Spinal cord (tissue), 10 donors: ENCODE data around the gene HELZ2. TPM values are rescaled to one million over a fixed set of nuclear protein-coding genes. Genes with fewer than 3 reads are reported as not detected.

Experiments used
- DNase-seq, 6 donors: peaks; one replicate each; pipeline versions ENCODE4 v3.0.0 to v3.0.0-alpha.2; 2013 to 2015; ENCODE audit warnings: low spot score in 6 of 6, low read depth in 4 of 6
- H3K27ac ChIP-seq: one replicate; pipeline ENCODE4 v1.5.1; 2013; ENCODE audit warnings: low read depth, low read length, control low read depth
- H3K27me3 ChIP-seq: one replicate; pipeline ENCODE4 v1.6.1; 2013; ENCODE audit warnings: low read length; ENCODE audit not compliant: control insufficient read depth, insufficient read depth
- H3K36me3 ChIP-seq: one replicate; pipeline ENCODE4 v1.6.1; 2013; ENCODE audit warnings: low read length; ENCODE audit not compliant: control insufficient read depth, insufficient read depth
- H3K4me1 ChIP-seq: one replicate; pipeline ENCODE4 v1.6.1; 2013; ENCODE audit warnings: low read length; ENCODE audit not compliant: control insufficient read depth, insufficient read depth
- H3K4me3 ChIP-seq: one replicate; pipeline ENCODE4 v1.5.1; 2013; ENCODE audit warnings: low read depth, low read length, control low read depth
- H3K9me3 ChIP-seq: one replicate; pipeline ENCODE4 v1.6.1; 2013; ENCODE audit warnings: low read length; ENCODE audit not compliant: control insufficient read depth, insufficient read depth
- WGBS: methylation state at CpG from one replicate; pipeline ENCODE4 v1.1.5; 2013; ENCODE audit warnings: missing lambda C conversion rate; ENCODE audit not compliant: insufficient coverage; 5-methylcytosine and 5-hydroxymethylcytosine counted together
- polyA plus RNA-seq, 2 donors: library from polyadenylated mRNA; unstranded; fragments of 120-200 nt; gene quantifications; one replicate each; pipeline ENCODE4 v1.2.1, GENCODE V29; 2013; ENCODE audit not compliant: insufficient read length in 2 of 2
- total RNA-seq, 2 donors: library from RNA; depleted of rRNA in 1 of 2; stranded (reverse); fragments of 120-200 nt in 1 of 2; fragments of >200 nt in 1 of 2; gene quantifications; one replicate each; pipeline versions ENCODE4 v1.2.3 to v1.2.4, GENCODE V29; 2013 to 2014
- donor health status: healthy.

Gene HELZ2
- total and polyA plus RNA-seq, 4 donors = 6.1 to 9.9 (median 7.0) TPM

DNA sequence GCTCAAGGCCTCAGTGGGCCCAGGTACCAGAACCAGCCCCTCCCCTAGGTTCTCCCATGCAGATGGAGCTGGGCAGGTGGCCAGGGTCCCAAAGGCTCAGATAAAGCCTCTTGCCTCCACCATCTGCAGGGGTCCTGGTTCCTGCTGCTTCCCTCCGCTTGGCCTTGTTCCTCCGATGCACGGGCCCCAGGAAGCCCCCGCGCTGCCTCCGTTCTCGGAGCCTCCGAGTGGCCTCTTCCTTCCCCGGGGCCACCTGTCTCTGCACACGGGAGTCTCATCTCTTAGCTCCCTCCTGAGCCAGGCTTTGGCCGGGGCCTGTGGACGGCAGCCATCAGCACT lies 35.0 kb downstream of the HELZ2 start:
- WGBS = 89% methylated on average over 12 of the region's 12 CpGs
- no peaks in the 10 kb centered on the region for H3K9me3 ChIP-seq
- DNase-seq = no peak
- H3K36me3 ChIP-seq = no peaks in the 10 kb centered on the region
- no peak overlapping the region for H3K27ac ChIP-seq
- peaks cover 30% of the 10 kb centered on the region for H3K4me1 ChIP-seq
- no peaks in the 10 kb centered on the region for H3K27me3 ChIP-seq
- H3K4me3 ChIP-seq = no peak overlapping the region

DNA sequence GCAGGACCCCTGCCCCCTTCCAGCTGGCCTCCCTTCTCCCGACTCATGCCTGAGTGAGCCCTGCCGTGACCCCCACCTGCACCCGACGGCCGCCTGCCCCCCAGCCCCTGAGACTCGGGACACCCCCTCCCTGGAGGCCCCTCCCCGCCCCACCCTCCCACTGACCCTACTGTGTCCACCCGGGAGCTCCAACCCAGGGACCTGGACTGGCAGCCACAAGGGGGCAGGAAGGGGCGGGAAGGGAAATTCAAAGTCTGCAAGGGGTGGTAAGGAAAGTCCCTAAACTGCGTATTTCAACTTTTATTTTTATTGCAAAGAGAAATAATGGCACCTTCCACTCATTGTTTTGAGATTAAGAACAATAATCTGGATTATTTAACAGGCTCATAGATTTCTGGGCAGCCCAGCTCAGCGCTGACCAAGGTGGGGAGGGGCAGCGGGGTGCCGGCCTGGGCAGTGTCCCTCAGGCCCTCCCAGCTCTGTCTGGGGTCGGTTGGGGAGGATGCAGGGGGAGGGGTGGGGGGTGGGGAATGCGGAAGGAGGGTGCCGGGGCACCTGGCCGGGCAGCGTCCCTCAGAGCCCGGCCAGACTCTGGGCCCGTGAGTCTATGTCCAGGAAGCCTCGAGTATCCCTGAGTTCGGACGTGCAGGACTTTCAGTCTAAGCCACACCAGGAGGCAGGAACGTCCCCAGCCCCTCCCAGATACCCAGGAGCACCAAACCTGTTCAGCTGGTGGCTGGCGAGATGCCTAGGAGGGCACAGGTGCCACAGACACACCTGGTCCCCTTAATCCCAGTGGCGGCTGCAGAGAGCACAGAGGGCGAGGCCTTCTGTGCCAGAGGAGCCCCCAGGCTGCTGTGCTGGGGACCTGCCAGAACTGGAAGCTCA lies 35.6 kb downstream of the HELZ2 start:
- Histone ChIP-seq H3K27me3 (no peaks in the 10 kb centered on the region), H3K4me1 (peaks cover 30% of the 10 kb centered on the region), H3K36me3 (no peaks in the 10 kb centered on the region), H3K4me3 (peak overlapping the region; percentile 20), H3K27ac (no peak overlapping the region), H3K9me3 (no peaks in the 10 kb centered on the region)
- 85% methylated on average over 16 of the region's 27 CpGs for WGBS
- DNase-seq = no peak

- DNase-seq = peak in 4 of 6 donors; percentile 26 to 87 (median 66)
- Histone ChIP-seq H3K4me3 (peak overlapping the region; percentile 20), H3K36me3 (peaks cover under 1% of the 10 kb centered on the region), H3K9me3 (no peaks in the 10 kb centered on the region), H3K27ac (no peak overlapping the region), H3K27me3 (no peaks in the 10 kb centered on the region), H3K4me1 (peaks cover 30% of the 10 kb centered on the region)
- WGBS = 24% methylated on average over 33 of the region's 34 CpGs
These were observed 36.4 kb downstream of the HELZ2 start for GRCh38 chr20:63537525-63538203.

GRCh38 chr20:63536997-63537524 lies 37.0 kb downstream of the HELZ2 start, which contains the start of gene PTK6:
Gene PTK6 (minus strand): TSS chr20:63537376. CDS start chr20:63537314, 62 bp downstream.
- no peak within 1 kb of the TSS for H3K27ac ChIP-seq
- no peaks in the 10 kb centered on the region for H3K27me3 ChIP-seq
- H3K4me3 ChIP-seq = peak within 1 kb of the TSS; percentile 20
- peaks cover 30% of the 10 kb centered on the region for H3K4me1 ChIP-seq
- H3K36me3 ChIP-seq = peaks cover 5% of the 10 kb centered on the region
- no peak for DNase-seq
- 90% methylated on average over 27 of the region's 29 CpGs for WGBS
- no peaks in the 10 kb centered on the region for H3K9me3 ChIP-seq

- Histone ChIP-seq H3K36me3 (peaks cover 5% of the 10 kb centered on the region), H3K4me3 (no peak overlapping the region), H3K9me3 (no peaks in the 10 kb centered on the region), H3K27ac (no peak overlapping the region), H3K4me1 (peaks cover 30% of the 10 kb centered on the region), H3K27me3 (no peaks in the 10 kb centered on the region)
- DNase-seq = no peak
- 61% methylated on average over 35 of the region's 35 CpGs for WGBS
These were observed 37.6 kb downstream of the HELZ2 start for GRCh38 chr20:63536241-63536977.

DNA sequence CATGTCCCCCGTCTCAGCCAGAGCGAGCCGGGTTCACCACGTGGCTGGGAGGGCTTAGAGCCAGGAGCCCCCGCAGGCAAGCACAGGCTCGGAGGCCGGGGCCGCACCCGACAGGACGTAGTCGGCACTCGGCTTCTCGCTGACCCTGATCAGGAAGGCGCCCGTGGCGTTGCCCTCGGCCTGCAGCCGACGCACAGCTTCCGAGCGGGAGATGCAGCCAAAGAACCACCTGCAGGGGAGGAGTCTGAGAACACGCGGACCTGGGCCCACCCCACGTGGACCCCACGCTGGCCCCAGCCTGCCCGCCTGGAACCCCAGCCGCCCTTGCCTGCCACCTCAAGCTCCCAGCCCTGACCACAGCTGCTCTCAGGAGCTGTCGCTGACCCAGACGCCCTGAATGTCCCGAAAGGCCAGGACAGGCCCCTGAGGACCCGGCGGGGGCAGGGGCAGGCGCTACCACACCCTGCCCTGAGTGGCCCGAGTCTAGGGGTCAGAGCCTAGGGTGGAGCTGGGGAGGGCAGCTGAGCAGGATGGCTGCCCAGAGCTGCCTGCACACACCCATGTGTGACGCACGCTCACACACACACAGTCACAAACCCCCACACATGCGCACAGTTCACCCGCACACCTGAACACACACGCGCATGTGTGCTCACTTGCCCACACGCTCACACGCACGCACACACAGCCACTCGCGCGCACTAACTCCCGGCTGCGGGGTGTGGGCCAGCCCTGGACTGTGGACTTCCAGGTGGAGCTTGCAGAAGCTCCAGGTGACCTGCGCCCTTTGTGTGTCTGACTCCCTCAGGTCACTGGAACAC lies 39.0 kb downstream of the HELZ2 start:
- H3K36me3 ChIP-seq = peaks cover 11% of the 10 kb centered on the region
- H3K27ac ChIP-seq = no peak overlapping the region
- H3K4me1 ChIP-seq = peaks cover 24% of the 10 kb centered on the region
- H3K27me3 ChIP-seq = no peaks in the 10 kb centered on the region
- no peak for DNase-seq
- WGBS = 57% methylated on average over 42 of the region's 49 CpGs
- H3K4me3 ChIP-seq = no peak overlapping the region
- no peaks in the 10 kb centered on the region for H3K9me3 ChIP-seq

- Histone ChIP-seq H3K27me3 (no peaks in the 10 kb centered on the region), H3K36me3 (peaks cover 16% of the 10 kb centered on the region), H3K9me3 (no peaks in the 10 kb centered on the region), H3K27ac (no peak overlapping the region), H3K4me1 (peaks cover 24% of the 10 kb centered on the region), H3K4me3 (no peak overlapping the region)
- WGBS = 77% methylated on average over 8 of the region's 12 CpGs
- no peak for DNase-seq
These were observed 39.6 kb downstream of the HELZ2 start for GRCh38 chr20:63534427-63534830.

- Histone ChIP-seq H3K27ac (no peak overlapping the region), H3K4me3 (no peak overlapping the region), H3K27me3 (no peaks in the 10 kb centered on the region), H3K4me1 (peaks cover 24% of the 10 kb centered on the region), H3K36me3 (peaks cover 20% of the 10 kb centered on the region), H3K9me3 (no peaks in the 10 kb centered on the region)
- no peak for DNase-seq
- WGBS = 71% methylated on average over 28 of the region's 28 CpGs
These were observed 40.1 kb downstream of the HELZ2 start for GRCh38 chr20:63533871-63534393.
